Brain microvascular endothelial cell (primary cell): ENCODE data around the gene DMXL1.
"Not testable (repeated sequence)": the region's sequence is repeated elsewhere in the genome, so short reads cannot be mapped to it uniquely, and the experiment has no call there.

ENCODE experiments used
- DNase-seq: peaks from one replicate; pipeline ENCODE4 v3.0.0-alpha.2; 2020
- H3K27ac ChIP-seq: fragments of 250-450 bp; sonication (Bioruptor Pico); 2 replicates; pipeline ENCODE4 v1.5.1; 2020; ENCODE audit warnings: mild to moderate bottlenecking, moderate library complexity
- H3K27me3 ChIP-seq: fragments of 250-450 bp; sonication (Bioruptor Pico); replicated peaks from 2 replicates; pipeline ENCODE4 v1.5.1; 2020; ENCODE audit warnings: mild to moderate bottlenecking
- H3K36me3 ChIP-seq: fragments of 250-450 bp; sonication (Bioruptor Pico); replicated peaks from 2 replicates; pipeline ENCODE4 v1.5.1; 2020; ENCODE audit warnings: mild to moderate bottlenecking
- H3K4me3 ChIP-seq: 2 replicates; pipeline ENCODE4 v1.5.1; 2011; ENCODE audit warnings: low read depth, mild to moderate bottlenecking, control low read depth, low read length, moderate library complexity
- in situ Hi-C: cut with HindIII; loops from 2 replicates; pipeline ENCODE4 v1.10.0; 2017; ENCODE audit warnings: low sequenced_read_pairs, low pct_ligation_motif_present
- TF ChIP-seq, protein P1 (sequence below): IDR thresholded peaks from 2 replicates; pipeline ENCODE4 v1.5.1; 2011; ENCODE audit warnings: low read depth, mild to moderate bottlenecking, moderate library complexity, low read length, control low read depth, inconsistent platforms; ENCODE audit errors: missing control alignments

Gene DMXL1

DNA sequence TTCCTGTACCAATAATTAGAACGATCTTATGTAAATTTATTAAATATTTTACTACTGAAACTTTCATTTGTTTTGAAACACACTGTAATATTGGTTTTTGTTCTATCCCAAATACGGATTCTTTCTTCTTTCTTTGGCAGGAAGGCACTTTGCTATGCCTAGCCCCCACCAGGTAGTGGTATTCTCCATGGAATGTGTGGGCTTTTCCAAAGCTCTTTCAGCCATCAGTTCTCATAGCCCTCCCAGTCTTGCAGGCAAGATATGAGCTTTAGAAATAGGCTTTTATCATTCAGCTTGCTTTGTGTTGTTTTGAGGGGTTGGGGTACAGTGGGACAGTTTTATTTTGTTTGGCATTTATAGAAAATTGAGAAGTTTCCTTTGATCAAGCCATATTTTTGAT, 107.5 kb downstream of the DMXL1 start:
- Histone ChIP-seq H3K27me3 (no peaks in the 10 kb centered on the region), H3K36me3 (no peaks in the 10 kb centered on the region), H3K4me3 (no peak overlapping the region), H3K27ac (no peak overlapping the region)
- TF ChIP-seq, protein P1, sequence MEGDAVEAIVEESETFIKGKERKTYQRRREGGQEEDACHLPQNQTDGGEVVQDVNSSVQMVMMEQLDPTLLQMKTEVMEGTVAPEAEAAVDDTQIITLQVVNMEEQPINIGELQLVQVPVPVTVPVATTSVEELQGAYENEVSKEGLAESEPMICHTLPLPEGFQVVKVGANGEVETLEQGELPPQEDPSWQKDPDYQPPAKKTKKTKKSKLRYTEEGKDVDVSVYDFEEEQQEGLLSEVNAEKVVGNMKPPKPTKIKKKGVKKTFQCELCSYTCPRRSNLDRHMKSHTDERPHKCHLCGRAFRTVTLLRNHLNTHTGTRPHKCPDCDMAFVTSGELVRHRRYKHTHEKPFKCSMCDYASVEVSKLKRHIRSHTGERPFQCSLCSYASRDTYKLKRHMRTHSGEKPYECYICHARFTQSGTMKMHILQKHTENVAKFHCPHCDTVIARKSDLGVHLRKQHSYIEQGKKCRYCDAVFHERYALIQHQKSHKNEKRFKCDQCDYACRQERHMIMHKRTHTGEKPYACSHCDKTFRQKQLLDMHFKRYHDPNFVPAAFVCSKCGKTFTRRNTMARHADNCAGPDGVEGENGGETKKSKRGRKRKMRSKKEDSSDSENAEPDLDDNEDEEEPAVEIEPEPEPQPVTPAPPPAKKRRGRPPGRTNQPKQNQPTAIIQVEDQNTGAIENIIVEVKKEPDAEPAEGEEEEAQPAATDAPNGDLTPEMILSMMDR = no peak
- in situ Hi-C loops = no loop called here
- DNase-seq = no peak

DNA sequence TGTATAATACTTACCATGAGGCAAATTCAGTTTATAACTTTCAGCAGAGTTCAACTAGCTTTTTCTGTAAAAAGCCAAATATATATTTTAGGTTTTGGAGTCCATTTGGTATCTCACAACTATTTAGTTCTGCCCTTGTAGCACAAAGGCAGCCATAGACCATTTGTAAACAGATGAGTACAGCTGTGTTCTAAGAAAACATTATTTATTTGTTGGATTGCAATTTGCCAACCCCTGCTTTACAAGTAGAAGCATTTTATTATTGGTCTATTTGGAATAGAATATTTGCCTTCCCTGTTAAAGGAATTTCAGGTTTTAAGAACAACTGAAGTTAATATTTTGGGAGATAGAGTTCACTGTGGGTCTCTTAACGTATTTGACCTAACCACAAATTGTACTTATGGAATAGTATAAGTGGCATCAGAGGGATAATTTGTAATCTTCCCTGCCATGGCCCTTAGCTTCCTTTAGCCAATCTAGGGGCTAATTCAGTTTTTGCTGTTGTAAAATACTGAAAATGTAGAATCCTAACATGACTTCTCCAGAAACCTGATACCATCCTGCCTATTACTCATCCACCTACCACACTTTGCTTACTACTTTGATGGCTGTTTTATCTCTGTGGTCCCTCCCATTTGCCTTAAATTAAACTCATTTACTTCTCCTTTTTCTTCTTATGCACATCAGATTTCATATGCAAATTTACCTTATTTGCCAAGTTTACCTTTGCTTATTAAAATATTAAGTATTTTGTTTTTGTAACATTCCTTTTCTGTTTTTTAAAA, 109.2 kb downstream of the DMXL1 start:
- DNase-seq = no peak
- H3K27me3 ChIP-seq = no peaks in the 10 kb centered on the region
- no peak overlapping the region for H3K27ac ChIP-seq
- no peaks in the 10 kb centered on the region for H3K36me3 ChIP-seq
- H3K4me3 ChIP-seq = no peak overlapping the region
- TF ChIP-seq, protein P1 = no peak
- in situ Hi-C loops = no loop called here

DNA sequence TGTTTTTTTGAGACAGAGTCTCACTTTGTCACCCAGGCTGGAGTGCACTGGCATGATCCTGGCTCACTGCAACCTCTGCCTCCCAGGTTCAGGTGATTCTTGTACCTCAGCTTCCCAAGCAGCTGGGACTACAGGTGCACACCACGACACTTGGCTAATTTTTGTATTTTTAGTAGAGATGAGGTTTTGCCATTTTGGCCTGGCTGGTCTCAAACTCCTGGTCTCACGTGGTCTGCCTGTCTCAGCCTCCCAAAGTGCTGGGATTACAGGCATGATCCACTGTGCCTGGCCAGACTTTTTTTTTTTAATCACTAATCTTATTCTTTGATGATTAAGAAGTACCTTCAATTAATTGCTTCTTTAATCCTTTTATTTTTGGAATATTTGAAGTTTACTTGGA, 114.6 kb downstream of the DMXL1 start:
- H3K27me3 ChIP-seq, H3K27ac ChIP-seq, DNase-seq, in situ Hi-C loops, H3K4me3 ChIP-seq, H3K36me3 ChIP-seq: not testable (repeated sequence)

DNA sequence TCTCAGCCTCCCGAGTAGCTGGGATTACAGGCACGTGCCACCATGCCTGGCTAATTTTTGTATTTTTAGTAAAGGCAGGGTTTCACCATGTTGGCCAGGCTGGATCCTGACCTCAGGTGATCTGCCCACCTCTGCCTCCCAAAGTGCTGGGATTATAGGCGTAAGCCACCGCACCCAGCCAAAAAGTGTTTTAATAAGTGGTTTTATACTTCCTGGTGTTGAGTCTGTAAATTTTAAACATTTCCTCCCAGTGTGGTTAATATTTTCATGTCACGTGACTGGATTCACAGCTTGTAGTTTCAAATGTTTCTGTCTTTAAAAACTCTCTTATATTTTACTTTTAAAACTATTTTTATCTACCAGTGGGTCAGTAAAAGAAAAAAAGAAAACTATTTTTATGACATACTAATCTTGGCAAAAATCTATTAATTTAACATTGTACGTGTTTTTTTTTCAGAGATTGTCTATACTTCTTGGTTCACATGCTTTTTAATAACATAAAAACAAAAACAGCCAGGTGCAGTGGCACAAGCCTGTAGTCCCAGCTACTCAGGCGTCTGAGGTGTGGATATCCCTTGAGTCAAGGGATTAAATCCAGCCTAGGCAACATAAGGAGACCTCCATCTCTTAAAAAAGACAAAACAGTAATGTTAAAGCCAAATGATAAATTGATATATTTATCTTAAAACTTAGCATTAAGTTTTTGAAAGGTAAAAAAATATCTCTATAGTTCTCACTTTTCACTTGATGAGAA, 117.1 kb downstream of the DMXL1 start:
- DNase-seq = no peak
- H3K36me3 ChIP-seq = no peaks in the 10 kb centered on the region
- in situ Hi-C loops = no loop called here
- TF ChIP-seq, protein P1 = no peak
- H3K27ac ChIP-seq = no peak overlapping the region
- no peaks in the 10 kb centered on the region for H3K27me3 ChIP-seq
- H3K4me3 ChIP-seq = no peak overlapping the region

DNA sequence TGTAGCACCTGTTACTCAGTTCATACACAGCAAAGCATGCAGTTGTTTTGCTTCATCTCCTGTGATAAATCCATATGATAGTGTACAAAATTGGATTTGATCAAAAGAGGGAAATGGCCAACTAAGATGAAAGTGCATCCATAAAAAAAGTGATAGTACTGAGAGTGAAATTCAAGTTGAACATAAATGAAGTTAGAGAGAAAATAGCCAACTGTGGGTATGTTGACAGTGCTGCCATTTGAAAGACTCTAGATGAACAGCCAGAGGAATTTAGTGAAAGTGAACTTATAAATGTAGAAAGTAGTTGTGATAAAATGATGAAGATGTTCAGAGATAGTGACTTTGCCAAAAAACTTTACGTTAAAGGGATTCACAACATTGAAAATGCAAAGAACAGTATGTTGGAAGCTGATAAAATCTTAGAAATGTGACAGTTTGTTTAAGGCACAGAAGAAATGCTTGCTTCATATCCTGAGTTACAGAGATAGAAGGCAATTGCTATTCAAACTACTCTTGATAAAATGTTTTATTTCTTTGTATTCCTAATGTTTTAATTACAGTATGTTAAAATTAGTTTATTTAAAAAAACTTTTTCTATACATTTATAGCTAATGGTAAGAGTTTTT, 119.7 kb downstream of the DMXL1 start:
- in situ Hi-C loops = no loop called here
- H3K27me3 ChIP-seq = no peaks in the 10 kb centered on the region
- TF ChIP-seq, protein P1 = no peak
- H3K27ac ChIP-seq = no peak overlapping the region
- no peaks in the 10 kb centered on the region for H3K36me3 ChIP-seq
- DNase-seq = no peak
- no peak overlapping the region for H3K4me3 ChIP-seq

DNA sequence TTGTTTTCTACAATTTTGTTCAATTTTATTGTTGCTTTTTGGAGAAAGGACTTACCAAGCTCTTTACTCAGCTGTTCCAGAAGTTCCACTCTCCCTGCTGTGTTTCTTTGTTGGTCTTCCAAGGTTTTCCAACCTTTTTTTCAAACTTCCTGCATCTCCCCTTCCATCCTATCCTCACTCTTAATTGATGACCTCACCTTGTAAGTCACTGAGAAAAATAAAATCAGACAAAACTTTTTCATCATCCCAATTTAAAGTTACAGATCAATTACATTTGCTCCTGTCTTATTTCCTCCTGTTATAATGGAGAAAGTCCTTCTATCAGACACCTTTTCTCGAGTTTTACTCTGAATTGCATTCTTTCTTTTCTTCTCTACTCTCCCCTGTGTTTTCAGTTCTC, 121.1 kb downstream of the DMXL1 start:
- TF ChIP-seq, protein P1 = no peak
- no peak for DNase-seq
- H3K27me3 ChIP-seq = no peaks in the 10 kb centered on the region
- in situ Hi-C loops = no loop called here
- H3K36me3 ChIP-seq = no peaks in the 10 kb centered on the region
- no peak overlapping the region for H3K4me3 ChIP-seq
- H3K27ac ChIP-seq = no peak overlapping the region
